ENCODE measurements around the gene WSB1.

DNA sequence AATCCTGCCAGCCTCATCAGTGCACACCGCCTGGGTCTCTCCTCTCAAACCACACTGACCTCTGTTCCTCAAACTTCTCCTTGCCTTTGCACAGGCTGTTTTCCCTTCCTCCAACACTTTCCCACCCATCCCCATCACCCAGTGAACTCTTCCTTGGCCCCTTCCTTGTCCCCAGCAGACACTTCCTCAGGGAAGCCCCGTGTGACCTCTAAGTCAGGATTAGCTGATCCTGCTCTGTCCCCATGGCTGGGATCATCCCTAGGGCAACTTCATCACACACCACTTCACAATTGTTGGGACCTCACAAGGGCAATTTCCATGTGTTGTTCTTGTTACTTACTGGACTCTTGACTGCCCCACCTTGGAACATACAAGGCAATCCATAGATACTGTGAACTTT lies 67.8 kb downstream of the WSB1 start:
- TF ChIP-seq, protein P1, sequence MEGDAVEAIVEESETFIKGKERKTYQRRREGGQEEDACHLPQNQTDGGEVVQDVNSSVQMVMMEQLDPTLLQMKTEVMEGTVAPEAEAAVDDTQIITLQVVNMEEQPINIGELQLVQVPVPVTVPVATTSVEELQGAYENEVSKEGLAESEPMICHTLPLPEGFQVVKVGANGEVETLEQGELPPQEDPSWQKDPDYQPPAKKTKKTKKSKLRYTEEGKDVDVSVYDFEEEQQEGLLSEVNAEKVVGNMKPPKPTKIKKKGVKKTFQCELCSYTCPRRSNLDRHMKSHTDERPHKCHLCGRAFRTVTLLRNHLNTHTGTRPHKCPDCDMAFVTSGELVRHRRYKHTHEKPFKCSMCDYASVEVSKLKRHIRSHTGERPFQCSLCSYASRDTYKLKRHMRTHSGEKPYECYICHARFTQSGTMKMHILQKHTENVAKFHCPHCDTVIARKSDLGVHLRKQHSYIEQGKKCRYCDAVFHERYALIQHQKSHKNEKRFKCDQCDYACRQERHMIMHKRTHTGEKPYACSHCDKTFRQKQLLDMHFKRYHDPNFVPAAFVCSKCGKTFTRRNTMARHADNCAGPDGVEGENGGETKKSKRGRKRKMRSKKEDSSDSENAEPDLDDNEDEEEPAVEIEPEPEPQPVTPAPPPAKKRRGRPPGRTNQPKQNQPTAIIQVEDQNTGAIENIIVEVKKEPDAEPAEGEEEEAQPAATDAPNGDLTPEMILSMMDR (IDR thresholded peaks at IDR 0.05) = no peak
- TF ChIP-seq EZH2 (IDR thresholded peaks at IDR 0.05; ENCODE audit: borderline replicate concordance, insufficient read depth, low read depth, low read length, poor library complexity, severe bottlenecking) = no peak

All from B cell (primary cell).